ENCODE results near the gene HECTD2. TPM values are rescaled to one million over a fixed set of nuclear protein-coding genes. Genes with fewer than 3 reads are reported as not detected.

HECTD2 gene
- total and polyA plus RNA-seq, 3 donors from 2014 or later: 9.0 to 22.3 (median 20.3) TPM

DNA sequence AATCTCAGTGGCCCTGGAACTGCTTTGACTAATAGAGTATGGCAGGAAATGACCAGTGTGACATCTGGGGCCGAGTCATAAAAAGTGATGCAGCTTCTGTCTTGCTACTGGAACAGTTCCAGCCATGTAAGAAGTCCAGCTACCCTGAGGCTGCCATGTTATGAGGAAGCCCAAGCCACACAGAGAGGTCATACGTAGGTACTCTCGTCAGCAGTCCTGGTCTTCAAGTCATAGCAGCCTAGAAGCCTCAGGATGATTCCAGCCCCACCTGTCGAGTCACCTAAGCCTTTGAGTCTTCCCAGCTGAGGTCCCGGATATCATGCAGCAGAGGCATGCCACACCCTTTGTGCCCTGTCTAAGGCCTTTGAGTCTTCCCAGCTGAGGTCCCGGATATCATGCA is 130.6 kb downstream of the HECTD2 start:
- intact Hi-C loops (cut with DNase I; ENCODE audit: low total_unique reads): no loop called here
- H3K27me3 ChIP-seq: no peaks in the 10 kb centered on the region
- H3K36me3 ChIP-seq (ENCODE audit: low read depth, missing control alignments): no peaks in the 10 kb centered on the region
- H3K4me3 ChIP-seq: no peak overlapping the region
- no peak for TF ChIP-seq POLR2A (IDR thresholded peaks at IDR 0.05)
- TF ChIP-seq, protein P1, sequence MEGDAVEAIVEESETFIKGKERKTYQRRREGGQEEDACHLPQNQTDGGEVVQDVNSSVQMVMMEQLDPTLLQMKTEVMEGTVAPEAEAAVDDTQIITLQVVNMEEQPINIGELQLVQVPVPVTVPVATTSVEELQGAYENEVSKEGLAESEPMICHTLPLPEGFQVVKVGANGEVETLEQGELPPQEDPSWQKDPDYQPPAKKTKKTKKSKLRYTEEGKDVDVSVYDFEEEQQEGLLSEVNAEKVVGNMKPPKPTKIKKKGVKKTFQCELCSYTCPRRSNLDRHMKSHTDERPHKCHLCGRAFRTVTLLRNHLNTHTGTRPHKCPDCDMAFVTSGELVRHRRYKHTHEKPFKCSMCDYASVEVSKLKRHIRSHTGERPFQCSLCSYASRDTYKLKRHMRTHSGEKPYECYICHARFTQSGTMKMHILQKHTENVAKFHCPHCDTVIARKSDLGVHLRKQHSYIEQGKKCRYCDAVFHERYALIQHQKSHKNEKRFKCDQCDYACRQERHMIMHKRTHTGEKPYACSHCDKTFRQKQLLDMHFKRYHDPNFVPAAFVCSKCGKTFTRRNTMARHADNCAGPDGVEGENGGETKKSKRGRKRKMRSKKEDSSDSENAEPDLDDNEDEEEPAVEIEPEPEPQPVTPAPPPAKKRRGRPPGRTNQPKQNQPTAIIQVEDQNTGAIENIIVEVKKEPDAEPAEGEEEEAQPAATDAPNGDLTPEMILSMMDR (IDR thresholded peaks at IDR 0.05): no peak
- 83 to 94% methylated on average over 5 to 6 of the region's 6 CpGs for WGBS, 2 donors
- H3K4me1 ChIP-seq: peaks cover 14% of the 10 kb centered on the region
- no peak for DNase-seq
- no peak overlapping the region for H3K27ac ChIP-seq
- no peaks in the 10 kb centered on the region for H3K9me3 ChIP-seq

DNA sequence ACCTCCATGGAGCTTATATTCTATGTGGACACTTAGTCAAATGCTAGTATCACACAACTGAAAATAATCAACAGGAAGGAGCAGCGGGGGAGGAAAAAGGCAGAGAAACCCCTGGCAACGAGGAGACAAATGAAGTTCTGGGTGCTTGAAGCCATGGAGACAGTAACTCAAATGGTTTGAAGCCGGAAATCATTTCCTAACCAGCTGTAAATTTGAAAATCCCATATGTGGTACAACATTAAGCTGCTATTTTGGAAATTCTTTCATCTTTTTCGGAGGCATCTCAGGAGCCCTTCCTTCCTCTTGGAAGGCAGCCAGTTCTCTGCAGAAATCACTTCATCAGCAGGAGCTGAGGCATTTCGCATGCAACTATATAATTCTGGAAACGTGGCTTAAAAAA is 131.3 kb downstream of the HECTD2 start:
- no peak overlapping the region for H3K27ac ChIP-seq
- no peaks in the 10 kb centered on the region for H3K36me3 ChIP-seq (ENCODE audit: low read depth, missing control alignments)

DNA sequence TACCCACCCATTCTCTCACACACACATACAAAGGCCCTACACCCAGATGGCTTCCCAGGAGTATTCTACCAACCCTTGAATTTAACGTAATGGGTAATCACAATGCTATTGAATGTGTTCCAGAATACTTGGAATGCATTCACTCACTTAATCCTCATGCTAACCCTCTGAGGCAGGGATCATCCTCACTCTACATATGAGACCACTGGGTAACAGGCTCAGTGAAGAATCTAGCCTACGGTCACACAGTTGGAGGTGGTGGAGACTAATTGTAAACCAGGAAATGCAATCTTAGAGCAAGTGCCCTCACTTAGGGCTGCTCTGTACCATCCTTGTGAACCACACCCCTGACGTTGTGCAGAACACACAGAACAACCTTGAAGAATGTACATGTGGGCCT is 135.2 kb downstream of the HECTD2 start:
- Histone ChIP-seq H3K27me3 (no peaks in the 10 kb centered on the region), H3K9me3 (no peaks in the 10 kb centered on the region), H3K27ac (no peak overlapping the region), H3K36me3 (ENCODE audit: low read depth, missing control alignments) (no peaks in the 10 kb centered on the region), H3K4me1 (no peaks in the 10 kb centered on the region), H3K4me3 (no peak overlapping the region)
- 78 to 90% methylated on average over 3 of the region's 3 CpGs for WGBS, 2 donors
- DNase-seq: no peak
- intact Hi-C loops (cut with DNase I; ENCODE audit: low total_unique reads): no loop called here
- no peak for TF ChIP-seq POLR2A (IDR thresholded peaks at IDR 0.05)
- TF ChIP-seq, protein P1 (IDR thresholded peaks at IDR 0.05): no peak

More for the DNA sequence above, 131.3 kb downstream of the HECTD2 start:
- Histone ChIP-seq H3K27me3 (no peaks in the 10 kb centered on the region), H3K4me3 (no peak overlapping the region), H3K4me1 (peaks cover 10% of the 10 kb centered on the region), H3K9me3 (no peaks in the 10 kb centered on the region)
- intact Hi-C loops (cut with DNase I; ENCODE audit: low total_unique reads): no loop called here
- no peak for DNase-seq
- TF ChIP-seq, protein P1 (IDR thresholded peaks at IDR 0.05): no peak
- no peak for TF ChIP-seq POLR2A (IDR thresholded peaks at IDR 0.05)
- WGBS, 2 donors: 44 to 60% methylated on average over 6 of the region's 6 CpGs

DNA sequence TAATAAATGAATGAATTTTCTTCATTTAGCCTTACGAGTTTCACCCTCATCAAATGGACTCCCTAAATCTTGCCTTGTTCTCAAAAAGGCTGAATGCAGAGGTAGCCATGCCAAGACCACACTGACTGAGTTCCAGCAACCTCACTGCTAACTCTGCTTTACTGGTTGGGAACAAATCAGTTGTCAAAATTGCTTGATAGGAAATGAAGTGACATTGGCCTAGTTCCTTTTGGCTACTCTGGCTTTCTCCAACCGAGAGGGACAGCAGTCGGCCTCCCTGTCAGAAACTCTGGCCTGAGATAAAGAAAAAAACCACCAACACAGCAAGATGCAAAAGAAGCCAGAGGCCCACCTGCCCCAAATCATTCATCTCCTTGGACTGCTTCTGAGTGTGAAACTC is 135.7 kb downstream of the HECTD2 start:
- no peak for DNase-seq
- TF ChIP-seq, protein P1 (IDR thresholded peaks at IDR 0.05): no peak
- TF ChIP-seq POLR2A (IDR thresholded peaks at IDR 0.05): no peak
- Histone ChIP-seq H3K9me3 (no peaks in the 10 kb centered on the region), H3K27ac (no peak overlapping the region), H3K27me3 (no peaks in the 10 kb centered on the region), H3K36me3 (ENCODE audit: low read depth, missing control alignments) (no peaks in the 10 kb centered on the region), H3K4me3 (no peak overlapping the region), H3K4me1 (no peaks in the 10 kb centered on the region)
- 78 to 86% methylated on average over 3 of the region's 3 CpGs for WGBS, 2 donors
- intact Hi-C loops (cut with DNase I; ENCODE audit: low total_unique reads): no loop called here

DNA sequence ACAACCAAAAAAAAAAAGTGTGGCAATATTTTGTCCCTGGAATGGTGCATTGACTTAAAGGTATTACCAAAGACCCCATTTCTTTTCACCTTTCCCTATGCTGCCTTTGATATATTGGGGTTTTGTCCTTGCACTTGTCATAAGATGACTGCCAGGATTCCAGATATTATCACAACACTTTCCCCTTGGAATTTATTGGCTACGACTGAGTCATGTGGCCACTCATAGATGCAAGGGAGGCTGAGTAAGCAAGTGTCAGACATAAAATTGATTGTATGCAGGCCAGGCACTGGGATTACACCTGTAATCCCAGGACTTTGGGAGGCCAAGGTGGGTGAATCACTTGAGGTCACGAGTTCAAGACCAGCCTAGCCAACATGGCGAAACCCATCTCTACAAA is 139.1 kb downstream of the HECTD2 start:
- no peaks in the 10 kb centered on the region for H3K4me1 ChIP-seq
- no peak overlapping the region for H3K4me3 ChIP-seq
- WGBS, 2 donors: 96 to 97% methylated on average over 3 of the region's 3 CpGs
- H3K9me3 ChIP-seq: no peaks in the 10 kb centered on the region
- intact Hi-C loops (cut with DNase I; ENCODE audit: low total_unique reads): no loop called here
- TF ChIP-seq, protein P1 (IDR thresholded peaks at IDR 0.05): no peak
- H3K36me3 ChIP-seq (ENCODE audit: low read depth, missing control alignments): no peaks in the 10 kb centered on the region
- no peaks in the 10 kb centered on the region for H3K27me3 ChIP-seq
- no peak overlapping the region for H3K27ac ChIP-seq
- no peak for DNase-seq
